ENCODE results near the gene ASPSCR1.

ASPSCR1 gene

GRCh38 chr17:82012261-82012639, 34.8 kb downstream of the ASPSCR1 start:
- peak overlapping the region; percentile 69 for H3K27ac ChIP-seq (ENCODE audit: low read length)
- H3K9ac ChIP-seq (ENCODE audit: low read length in 2 of 2) = no peak overlapping the region
- H3K4me1 ChIP-seq (ENCODE audit: control insufficient read depth, insufficient read depth, low read length) = peaks cover 14% of the 10 kb centered on the region
- H3K4me3 ChIP-seq (ENCODE audit: low read length in 2 of 2) = no peak overlapping the region
- H3K36me3 ChIP-seq (ENCODE audit: control insufficient read depth in 2 of 2, insufficient read depth in 2 of 2, low read length in 2 of 2) = no peaks in the 10 kb centered on the region
- H3K27me3 ChIP-seq (ENCODE audit: control insufficient read depth in 1 of 2, insufficient read depth in 2 of 2, low read length in 2 of 2) = no peaks in the 10 kb centered on the region
- H3K9me3 ChIP-seq (ENCODE audit: control insufficient read depth in 2 of 2, low read length in 2 of 2) = no peaks in the 10 kb centered on the region

- Histone ChIP-seq H3K4me1 (ENCODE audit: control insufficient read depth, insufficient read depth, low read length) (peaks cover 14% of the 10 kb centered on the region), H3K9ac (ENCODE audit: low read length in 2 of 2) (peak overlapping the region; percentile 4 to 47), H3K4me3 (ENCODE audit: low read length in 2 of 2) (no peak overlapping the region), H3K27ac (ENCODE audit: low read length) (peak overlapping the region; percentile 69), H3K27me3 (ENCODE audit: control insufficient read depth in 1 of 2, insufficient read depth in 2 of 2, low read length in 2 of 2) (no peaks in the 10 kb centered on the region), H3K36me3 (ENCODE audit: control insufficient read depth in 2 of 2, insufficient read depth in 2 of 2, low read length in 2 of 2) (no peaks in the 10 kb centered on the region), H3K9me3 (ENCODE audit: control insufficient read depth in 2 of 2, low read length in 2 of 2) (no peaks in the 10 kb centered on the region)
Observed at GRCh38 chr17:82012640-82013295, 35.3 kb downstream of the ASPSCR1 start.

- Histone ChIP-seq H3K27ac (ENCODE audit: low read length) (peak overlapping the region; percentile 69), H3K36me3 (ENCODE audit: control insufficient read depth in 2 of 2, insufficient read depth in 2 of 2, low read length in 2 of 2) (peaks cover 0 to under 1% of the 10 kb centered on the region in 2 donors), H3K9me3 (ENCODE audit: control insufficient read depth in 2 of 2, low read length in 2 of 2) (no peaks in the 10 kb centered on the region), H3K9ac (ENCODE audit: low read length in 2 of 2) (peak overlapping the region; percentile 4 to 47), H3K4me1 (ENCODE audit: control insufficient read depth, insufficient read depth, low read length) (peaks cover 14% of the 10 kb centered on the region), H3K27me3 (ENCODE audit: control insufficient read depth in 1 of 2, insufficient read depth in 2 of 2, low read length in 2 of 2) (no peaks in the 10 kb centered on the region), H3K4me3 (ENCODE audit: low read length in 2 of 2) (no peak overlapping the region)
Observed at GRCh38 chr17:82013341-82013740, 35.9 kb downstream of the ASPSCR1 start.

GRCh38 chr17:82013772-82014321, 36.4 kb downstream of the ASPSCR1 start:
- no peaks in the 10 kb centered on the region for H3K27me3 ChIP-seq (ENCODE audit: control insufficient read depth in 1 of 2, insufficient read depth in 2 of 2, low read length in 2 of 2)
- peak overlapping the region; percentile 69 for H3K27ac ChIP-seq (ENCODE audit: low read length)
- H3K4me1 ChIP-seq (ENCODE audit: control insufficient read depth, insufficient read depth, low read length) = peaks cover 14% of the 10 kb centered on the region
- H3K9ac ChIP-seq (ENCODE audit: low read length in 2 of 2) = no peak overlapping the region
- H3K4me3 ChIP-seq (ENCODE audit: low read length in 2 of 2) = no peak overlapping the region
- peaks cover 2 to 5% of the 10 kb centered on the region in 2 donors for H3K36me3 ChIP-seq (ENCODE audit: control insufficient read depth in 2 of 2, insufficient read depth in 2 of 2, low read length in 2 of 2)
- no peaks in the 10 kb centered on the region for H3K9me3 ChIP-seq (ENCODE audit: control insufficient read depth in 2 of 2, low read length in 2 of 2)

GRCh38 chr17:82014432-82014831, 37.0 kb downstream of the ASPSCR1 start:
- Histone ChIP-seq H3K9ac (ENCODE audit: low read length in 2 of 2) (no peak overlapping the region), H3K9me3 (ENCODE audit: control insufficient read depth in 2 of 2, low read length in 2 of 2) (no peaks in the 10 kb centered on the region), H3K27me3 (ENCODE audit: control insufficient read depth in 1 of 2, insufficient read depth in 2 of 2, low read length in 2 of 2) (no peaks in the 10 kb centered on the region), H3K4me3 (ENCODE audit: low read length in 2 of 2) (no peak overlapping the region), H3K27ac (ENCODE audit: low read length) (no peak overlapping the region), H3K36me3 (ENCODE audit: control insufficient read depth in 2 of 2, insufficient read depth in 2 of 2, low read length in 2 of 2) (peaks cover 3 to 5% of the 10 kb centered on the region in 2 donors), H3K4me1 (ENCODE audit: control insufficient read depth, insufficient read depth, low read length) (peaks cover 14% of the 10 kb centered on the region)

- peaks cover 14% of the 10 kb centered on the region for H3K4me1 ChIP-seq (ENCODE audit: control insufficient read depth, insufficient read depth, low read length)
- H3K9me3 ChIP-seq (ENCODE audit: control insufficient read depth in 2 of 2, low read length in 2 of 2) = no peaks in the 10 kb centered on the region
- no peak overlapping the region for H3K4me3 ChIP-seq (ENCODE audit: low read length in 2 of 2)
- no peak overlapping the region for H3K27ac ChIP-seq (ENCODE audit: low read length)
- H3K27me3 ChIP-seq (ENCODE audit: control insufficient read depth in 1 of 2, insufficient read depth in 2 of 2, low read length in 2 of 2) = no peaks in the 10 kb centered on the region
- H3K36me3 ChIP-seq (ENCODE audit: control insufficient read depth in 2 of 2, insufficient read depth in 2 of 2, low read length in 2 of 2) = peaks cover 3 to 5% of the 10 kb centered on the region in 2 donors
- H3K9ac ChIP-seq (ENCODE audit: low read length in 2 of 2) = no peak overlapping the region
Observed at GRCh38 chr17:82014971-82015310, 37.5 kb downstream of the ASPSCR1 start.

- Histone ChIP-seq H3K9ac (ENCODE audit: low read length in 2 of 2) (no peak overlapping the region), H3K4me3 (ENCODE audit: low read length in 2 of 2) (no peak overlapping the region), H3K4me1 (ENCODE audit: control insufficient read depth, insufficient read depth, low read length) (peaks cover 14% of the 10 kb centered on the region), H3K27ac (ENCODE audit: low read length) (no peak overlapping the region), H3K36me3 (ENCODE audit: control insufficient read depth in 2 of 2, insufficient read depth in 2 of 2, low read length in 2 of 2) (peaks cover 3 to 5% of the 10 kb centered on the region in 2 donors), H3K27me3 (ENCODE audit: control insufficient read depth in 1 of 2, insufficient read depth in 2 of 2, low read length in 2 of 2) (no peaks in the 10 kb centered on the region), H3K9me3 (ENCODE audit: control insufficient read depth in 2 of 2, low read length in 2 of 2) (no peaks in the 10 kb centered on the region)
Observed at GRCh38 chr17:82015311-82015971, 38.0 kb downstream of the ASPSCR1 start.

- Histone ChIP-seq H3K27ac (ENCODE audit: low read length) (no peak overlapping the region), H3K36me3 (ENCODE audit: control insufficient read depth in 2 of 2, insufficient read depth in 2 of 2, low read length in 2 of 2) (peaks cover 3 to 5% of the 10 kb centered on the region in 2 donors), H3K9me3 (ENCODE audit: control insufficient read depth in 2 of 2, low read length in 2 of 2) (no peaks in the 10 kb centered on the region), H3K4me3 (ENCODE audit: low read length in 2 of 2) (no peak overlapping the region), H3K4me1 (ENCODE audit: control insufficient read depth, insufficient read depth, low read length) (peaks cover 20% of the 10 kb centered on the region), H3K27me3 (ENCODE audit: control insufficient read depth in 1 of 2, insufficient read depth in 2 of 2, low read length in 2 of 2) (no peaks in the 10 kb centered on the region), H3K9ac (ENCODE audit: low read length in 2 of 2) (no peak overlapping the region)
Observed at GRCh38 chr17:82016061-82016874, 38.8 kb downstream of the ASPSCR1 start.

GRCh38 chr17:82016875-82017459, 39.5 kb downstream of the ASPSCR1 start:
- Histone ChIP-seq H3K27ac (ENCODE audit: low read length) (no peak overlapping the region), H3K4me1 (ENCODE audit: control insufficient read depth, insufficient read depth, low read length) (peaks cover 27% of the 10 kb centered on the region), H3K4me3 (ENCODE audit: low read length in 2 of 2) (no peak overlapping the region), H3K27me3 (ENCODE audit: control insufficient read depth in 1 of 2, insufficient read depth in 2 of 2, low read length in 2 of 2) (no peaks in the 10 kb centered on the region), H3K9me3 (ENCODE audit: control insufficient read depth in 2 of 2, low read length in 2 of 2) (no peaks in the 10 kb centered on the region), H3K9ac (ENCODE audit: low read length in 2 of 2) (no peak overlapping the region), H3K36me3 (ENCODE audit: control insufficient read depth in 2 of 2, insufficient read depth in 2 of 2, low read length in 2 of 2) (peaks cover 3 to 5% of the 10 kb centered on the region in 2 donors)

GRCh38 chr17:82017612-82018151, 40.3 kb downstream of the ASPSCR1 start:
- H3K9ac ChIP-seq (ENCODE audit: low read length in 2 of 2) = no peak overlapping the region
- H3K4me3 ChIP-seq (ENCODE audit: low read length in 2 of 2) = no peak overlapping the region
- peaks cover 30% of the 10 kb centered on the region for H3K4me1 ChIP-seq (ENCODE audit: control insufficient read depth, insufficient read depth, low read length)
- no peak overlapping the region for H3K27ac ChIP-seq (ENCODE audit: low read length)
- no peaks in the 10 kb centered on the region for H3K9me3 ChIP-seq (ENCODE audit: control insufficient read depth in 2 of 2, low read length in 2 of 2)
- peaks cover 3 to 5% of the 10 kb centered on the region in 2 donors for H3K36me3 ChIP-seq (ENCODE audit: control insufficient read depth in 2 of 2, insufficient read depth in 2 of 2, low read length in 2 of 2)
- H3K27me3 ChIP-seq (ENCODE audit: control insufficient read depth in 1 of 2, insufficient read depth in 2 of 2, low read length in 2 of 2) = no peaks in the 10 kb centered on the region

Measured in stomach smooth muscle (tissue), 2 donors.